Activated B cell treated with CpG ODN at 0.5 μM for 24 hours (primary cell): ENCODE results near the gene SMYD1. TPM values are rescaled to one million over a fixed set of nuclear protein-coding genes. Genes with fewer than 3 reads are reported as not detected.

Experiments used
- ATAC-seq: fragments of 200-7000 bp; cut with Tn5 transposase; one replicate; pipeline ENCODE4 v1.10.0; 2021; ENCODE audit warnings: low read depth, mild to moderate bottlenecking, moderate library complexity
- CTCF ChIA-PET: fragments of 350-600 bp; sonication (Branson Sonifier 250); formaldehyde crosslinking; loops from one replicate; lab custom pipeline; 2021; ENCODE audit warnings: antibody characterized with exemption; lab: Charles Lee
- POLR2A ChIA-PET: fragments of 350-600 bp; sonication (Branson Sonifier 250); formaldehyde crosslinking; loops from one replicate; lab custom pipeline; 2021; ENCODE audit warnings: antibody characterized with exemption; lab: Charles Lee
- DNase-seq: peaks from one replicate; pipeline ENCODE4 v3.0.0; 2022
- H3K27ac Mint-ChIP-seq: one replicate; pipeline ENCODE4 v1.8.0; 2020; ENCODE audit warnings: mixed read lengths
- H3K27me3 Mint-ChIP-seq: one replicate; pipeline ENCODE4 v1.8.0; 2021; ENCODE audit warnings: mixed read lengths
- H3K36me3 Mint-ChIP-seq: one replicate; pipeline ENCODE4 v1.8.0; 2021; ENCODE audit warnings: low read depth, mixed read lengths
- H3K4me1 Mint-ChIP-seq: one replicate; pipeline ENCODE4 v1.8.0; 2021; ENCODE audit warnings: mixed read lengths
- H3K4me3 Mint-ChIP-seq: one replicate; pipeline ENCODE4 v1.8.0; 2020; ENCODE audit warnings: mild to moderate bottlenecking, mixed read lengths
- H3K9me3 Mint-ChIP-seq: one replicate; pipeline ENCODE4 v1.8.0; 2020; ENCODE audit warnings: mixed read lengths
- intact Hi-C: fragments of 100-400 bp; cut with micrococcal nuclease; formaldehyde crosslinking; loops from one replicate; pipeline ENCODE4 v1.15.1; 2024
- total RNA-seq: library from RNA; stranded (reverse); gene quantifications from 2 replicates; pipeline ENCODE4 v1.2.3, GENCODE V29; 2022
- TF ChIP-seq, protein P1 (sequence below): fragments of 200-600 bp; IDR thresholded peaks from one replicate; pipeline ENCODE4 v1.8.0; 2022; ENCODE audit warnings: antibody characterized with exemption, mild to moderate bottlenecking

The SMYD1 gene
- total RNA-seq, 1 donor from 2014 or later, result not detected

DNA sequence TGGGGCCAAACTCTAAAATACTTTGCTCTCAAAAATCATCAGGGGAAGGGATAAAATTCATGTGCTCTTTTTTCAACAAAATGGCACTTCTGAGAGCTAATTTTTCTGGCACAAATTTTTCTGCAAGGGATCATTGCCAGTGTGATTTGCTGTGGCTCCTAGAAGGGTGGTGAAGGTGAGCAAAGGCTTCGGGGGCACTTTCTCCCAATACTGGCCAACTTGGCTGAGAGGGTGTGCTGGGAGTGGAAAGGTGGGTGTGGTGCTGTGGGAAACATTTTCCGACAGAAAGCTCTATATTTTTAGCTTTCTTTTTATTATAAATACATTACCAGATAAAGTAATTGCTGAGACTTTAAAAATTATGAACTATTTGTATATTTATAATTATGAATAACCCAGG is 419 bp downstream of the SMYD1 start:
- CTCF ChIA-PET, result no interaction called here
- no peaks in the 10 kb centered on the region for H3K36me3 Mint-ChIP-seq
- no peak overlapping the region for H3K27ac Mint-ChIP-seq
- no peak for DNase-seq
- H3K27me3 Mint-ChIP-seq, result peaks cover 1% of the 10 kb centered on the region
- POLR2A ChIA-PET, result no interaction called here
- H3K9me3 Mint-ChIP-seq, result no peaks in the 10 kb centered on the region
- intact Hi-C loops, result loop anchor here (10.0 kb wide), 1 partner anchor 237 kb away; no protein-coding TSS in a partner anchor
- H3K4me1 Mint-ChIP-seq, result no peaks in the 10 kb centered on the region
- H3K4me3 Mint-ChIP-seq, result no peak overlapping the region
- TF ChIP-seq, protein P1, sequence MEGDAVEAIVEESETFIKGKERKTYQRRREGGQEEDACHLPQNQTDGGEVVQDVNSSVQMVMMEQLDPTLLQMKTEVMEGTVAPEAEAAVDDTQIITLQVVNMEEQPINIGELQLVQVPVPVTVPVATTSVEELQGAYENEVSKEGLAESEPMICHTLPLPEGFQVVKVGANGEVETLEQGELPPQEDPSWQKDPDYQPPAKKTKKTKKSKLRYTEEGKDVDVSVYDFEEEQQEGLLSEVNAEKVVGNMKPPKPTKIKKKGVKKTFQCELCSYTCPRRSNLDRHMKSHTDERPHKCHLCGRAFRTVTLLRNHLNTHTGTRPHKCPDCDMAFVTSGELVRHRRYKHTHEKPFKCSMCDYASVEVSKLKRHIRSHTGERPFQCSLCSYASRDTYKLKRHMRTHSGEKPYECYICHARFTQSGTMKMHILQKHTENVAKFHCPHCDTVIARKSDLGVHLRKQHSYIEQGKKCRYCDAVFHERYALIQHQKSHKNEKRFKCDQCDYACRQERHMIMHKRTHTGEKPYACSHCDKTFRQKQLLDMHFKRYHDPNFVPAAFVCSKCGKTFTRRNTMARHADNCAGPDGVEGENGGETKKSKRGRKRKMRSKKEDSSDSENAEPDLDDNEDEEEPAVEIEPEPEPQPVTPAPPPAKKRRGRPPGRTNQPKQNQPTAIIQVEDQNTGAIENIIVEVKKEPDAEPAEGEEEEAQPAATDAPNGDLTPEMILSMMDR, result no peak
- ATAC-seq, result no peak

DNA sequence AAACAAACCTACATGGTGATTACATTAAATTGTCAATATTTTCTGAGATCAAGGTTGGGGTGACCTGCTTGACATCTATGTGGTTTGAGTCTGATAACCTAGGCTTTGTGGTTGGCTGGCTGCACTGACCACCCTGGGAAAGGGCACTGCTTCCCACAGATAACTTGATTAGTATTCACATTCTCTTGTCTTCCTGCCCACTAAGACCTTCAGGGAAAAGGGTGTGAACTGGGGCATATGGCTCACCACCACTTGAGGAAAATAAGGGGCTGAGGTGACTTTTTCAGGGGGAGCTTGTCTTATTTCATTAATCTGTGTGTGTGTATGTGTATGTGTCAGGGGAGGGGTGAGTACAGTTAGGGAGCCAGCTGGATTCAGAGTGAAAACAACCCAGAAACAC is 1.5 kb downstream of the SMYD1 start:
- TF ChIP-seq, protein P1, result no peak
- peaks cover 4% of the 10 kb centered on the region for H3K27me3 Mint-ChIP-seq
- ChIA-PET POLR2A (no interaction called here), CTCF (interaction anchor here (1.6 kb wide), 1 partner anchor 9 kb away, joined by 4 read pairs; no protein-coding TSS in a partner anchor)
- no peak overlapping the region for H3K4me3 Mint-ChIP-seq
- no peak for DNase-seq
- H3K4me1 Mint-ChIP-seq, result no peaks in the 10 kb centered on the region
- H3K27ac Mint-ChIP-seq, result no peak overlapping the region
- no peaks in the 10 kb centered on the region for H3K9me3 Mint-ChIP-seq
- intact Hi-C loops, result loop anchor here (10.0 kb wide), 1 partner anchor 236 kb away; no protein-coding TSS in a partner anchor
- no peaks in the 10 kb centered on the region for H3K36me3 Mint-ChIP-seq
- no peak for ATAC-seq

DNA sequence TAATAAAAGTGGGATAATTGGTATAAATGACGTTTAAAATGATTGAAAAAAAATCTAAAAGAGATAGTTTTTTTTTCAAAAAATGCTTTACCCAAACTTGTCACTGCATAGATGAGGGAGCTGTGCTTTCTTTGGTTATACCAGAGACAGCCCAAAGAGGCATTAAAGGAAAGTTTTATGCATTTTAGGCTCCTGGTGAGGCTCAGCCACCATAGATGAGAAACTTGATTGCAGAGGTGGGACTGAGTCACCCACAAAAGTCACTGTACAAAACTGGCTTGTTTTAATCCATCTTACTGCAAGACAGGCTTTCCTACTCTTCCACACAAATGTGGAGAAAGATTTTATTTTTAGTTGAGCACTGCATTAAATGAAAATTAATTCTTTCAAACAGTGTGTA is 2.4 kb downstream of the SMYD1 start:
- Mint-ChIP-seq H3K4me1 (no peaks in the 10 kb centered on the region), H3K36me3 (no peaks in the 10 kb centered on the region), H3K4me3 (no peak overlapping the region), H3K27me3 (peaks cover 4% of the 10 kb centered on the region), H3K9me3 (no peaks in the 10 kb centered on the region), H3K27ac (no peak overlapping the region)
- CTCF ChIA-PET, result interaction anchor here (1.6 kb wide), 1 partner anchor 10 kb away, joined by 4 read pairs; no protein-coding TSS in a partner anchor
- intact Hi-C loops, result no loop called here
- ATAC-seq (no peak), DNase-seq (no peak)
- POLR2A ChIA-PET, result no interaction called here
- TF ChIP-seq, protein P1, result no peak

DNA sequence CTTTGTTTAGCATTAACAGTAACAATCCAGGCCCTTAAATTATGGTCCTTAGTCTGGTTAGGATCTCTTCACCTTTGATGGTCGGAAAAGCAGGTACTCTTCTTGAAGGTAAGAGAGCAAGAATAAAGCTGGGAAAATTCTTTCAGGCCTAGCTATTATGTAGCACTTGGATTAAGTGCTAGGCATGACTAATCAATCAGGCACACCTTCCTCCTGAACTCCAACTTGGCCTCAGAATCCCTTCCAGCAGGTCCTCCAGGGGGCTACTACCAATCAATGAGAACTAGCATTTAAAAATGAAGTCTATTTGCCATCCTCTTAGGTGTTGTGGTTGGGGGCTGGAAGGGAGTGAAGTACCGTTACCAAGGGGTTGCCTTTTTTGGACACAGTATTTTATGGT is 3.7 kb downstream of the SMYD1 start:
- ChIA-PET POLR2A (interaction anchor here (0.6 kb wide), 1 partner anchor 9 kb away, joined by 6 read pairs; no protein-coding TSS in a partner anchor), CTCF (interaction anchor here (1.2 kb wide), 1 partner anchor 11 kb away, joined by 4 read pairs; no protein-coding TSS in a partner anchor)
- intact Hi-C loops, result no loop called here
- TF ChIP-seq, protein P1, result no peak
- Mint-ChIP-seq H3K36me3 (no peaks in the 10 kb centered on the region), H3K4me1 (no peaks in the 10 kb centered on the region), H3K27ac (no peak overlapping the region), H3K27me3 (peaks cover 4% of the 10 kb centered on the region), H3K9me3 (no peaks in the 10 kb centered on the region), H3K4me3 (no peak overlapping the region)
- DNase-seq (no peak), ATAC-seq (no peak)

DNA sequence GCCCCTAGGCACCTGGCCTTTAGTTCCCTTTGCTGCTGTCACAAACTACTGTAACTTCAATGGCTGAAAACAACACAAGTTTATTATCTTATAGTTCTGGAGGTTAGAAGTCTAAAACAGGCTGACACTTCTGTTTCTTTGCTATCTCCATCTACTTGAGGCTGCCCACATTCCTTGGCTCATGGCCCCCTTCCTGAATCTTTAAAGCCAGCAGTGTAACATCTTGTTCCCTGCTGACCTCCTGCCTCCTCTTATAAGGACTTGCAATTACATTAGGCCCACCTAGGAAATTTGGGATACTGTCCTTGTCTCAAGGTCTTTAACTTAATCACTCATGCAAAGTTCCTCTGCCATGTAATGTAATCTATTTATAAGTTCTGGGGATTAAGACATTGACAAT is 6.5 kb downstream of the SMYD1 start:
- intact Hi-C loops, result no loop called here
- Mint-ChIP-seq H3K27ac (no peak overlapping the region), H3K27me3 (peaks cover 4% of the 10 kb centered on the region), H3K36me3 (no peaks in the 10 kb centered on the region), H3K4me1 (no peaks in the 10 kb centered on the region), H3K9me3 (no peaks in the 10 kb centered on the region), H3K4me3 (no peak overlapping the region)
- CTCF ChIA-PET, result interaction anchor here (1.7 kb wide), 1 partner anchor 14 kb away, joined by 5 read pairs; no protein-coding TSS in a partner anchor
- DNase-seq (no peak), ATAC-seq (no peak)
- TF ChIP-seq, protein P1, result no peak
- POLR2A ChIA-PET, result no interaction called here
